CD4-positive, alpha-beta T cell treated with Interleukin-6 for 4 hours (primary cell): ENCODE results near the gene RABEP2.
"Not testable (repeated sequence)": the region's sequence is repeated elsewhere in the genome, so short reads cannot be mapped to it uniquely, and the experiment has no call there.

Experiments
- DNase-seq: peaks from one replicate; pipeline ENCODE4 v3.0.0-alpha.2; 2020; ENCODE audit warnings: mixed read lengths

RABEP2 gene

GRCh38 chr16:28903344-28904042 lies 21.5 kb downstream of the RABEP2 start:
- no peak for DNase-seq

- no peak for DNase-seq
Observed at GRCh38 chr16:28902909-28903308, 22.1 kb downstream of the RABEP2 start.

- DNase-seq, result no peak
Observed at GRCh38 chr16:28901862-28902261, 23.2 kb downstream of the RABEP2 start.

- DNase-seq, result no peak
Observed at GRCh38 chr16:28900601-28901000, 24.4 kb downstream of the RABEP2 start.

- no peak for DNase-seq
Observed at GRCh38 chr16:28899882-28900590, 25.0 kb downstream of the RABEP2 start.

GRCh38 chr16:28898942-28899341 lies 26.1 kb downstream of the RABEP2 start:
- no peak for DNase-seq

GRCh38 chr16:28898266-28898665 lies 26.8 kb downstream of the RABEP2 start:
- DNase-seq, result no peak

GRCh38 chr16:28897826-28898225 lies 27.2 kb downstream of the RABEP2 start:
- DNase-seq, result no peak

GRCh38 chr16:28895609-28896008 lies 29.4 kb downstream of the RABEP2 start:
- no peak for DNase-seq

- DNase-seq, result no peak
Observed at GRCh38 chr16:28893291-28893690, 31.7 kb downstream of the RABEP2 start.

- DNase-seq, result no peak
Observed at GRCh38 chr16:28891964-28892890, 32.8 kb downstream of the RABEP2 start.

GRCh38 chr16:28890355-28890754 lies 34.7 kb downstream of the RABEP2 start:
- DNase-seq, result not testable (repeated sequence)

GRCh38 chr16:28886945-28887344 lies 38.1 kb downstream of the RABEP2 start:
- no peak for DNase-seq

- no peak for DNase-seq
Observed at GRCh38 chr16:28884045-28884444, 41.0 kb downstream of the RABEP2 start.

- DNase-seq, result no peak
Observed at GRCh38 chr16:28883221-28883996, 41.6 kb downstream of the RABEP2 start.

GRCh38 chr16:28882551-28883160 lies 42.4 kb downstream of the RABEP2 start:
- no peak for DNase-seq

- DNase-seq, result not testable (repeated sequence)
Observed at GRCh38 chr16:28881565-28881964, 43.5 kb downstream of the RABEP2 start.

- DNase-seq, result no peak
Observed at GRCh38 chr16:28880955-28881354, 44.1 kb downstream of the RABEP2 start.

GRCh38 chr16:28880589-28880915 lies 44.5 kb downstream of the RABEP2 start:
- no peak for DNase-seq

GRCh38 chr16:28879841-28880588 lies 45.0 kb downstream of the RABEP2 start:
- DNase-seq, result peak; percentile 91

GRCh38 chr16:28879261-28879840 lies 45.7 kb downstream of the RABEP2 start:
- no peak for DNase-seq
